Keratinocyte (primary cell): ENCODE measurements around the gene MRPS10.

Experiments used
- CTCF ChIP-seq, 3 experiments: IDR thresholded peaks in 1 of 3; conservative IDR thresholded peaks in 1 of 3; optimal IDR thresholded peaks in 1 of 3; 2 replicates in 2 of 3; 3 replicates in 1 of 3; pipeline versions ENCODE3 to v1.5.1; 2011; ENCODE audit warnings: low read length in 3 of 3, mild to moderate bottlenecking in 3 of 3, moderate library complexity in 2 of 3, control low read depth in 1 of 3, inconsistent platforms in 1 of 3; ENCODE audit not compliant: insufficient read depth in 2 of 3; ENCODE audit errors: extremely low read depth in 1 of 3
- EZH2 ChIP-seq: IDR thresholded peaks from one replicate; pipeline ENCODE4 v1.6.1; 2012; ENCODE audit warnings: inconsistent platforms, mild to moderate bottlenecking, low read length, moderate library complexity

GRCh38 chr6:42166444-42167141 lies 51.1 kb downstream of the MRPS10 start:
- TF ChIP-seq CTCF (optimal IDR thresholded peaks at IDR 0.05 in 1 of 3, IDR thresholded peaks at IDR 0.05 in 1 of 3, conservative IDR thresholded peaks at IDR 0.05 in 1 of 3; ENCODE audit: extremely low read depth in 1 of 3, insufficient read depth in 2 of 3, low read length in 3 of 3) (peak; percentile 85 to 98 (median 88)), EZH2 (no peak)
